GM06990 (cell line): ENCODE data around the gene KCNT1.

Experiments
- DNase-seq: peaks from one replicate; pipeline ENCODE4 v3.0.0-alpha.2; 2011; ENCODE audit not compliant: insufficient read length; ENCODE audit errors: extremely low read depth
- H3K27me3 ChIP-seq: replicated peaks from 2 replicates; pipeline ENCODE4 v1.6.0; 2011; ENCODE audit warnings: low read length; ENCODE audit not compliant: control insufficient read depth, insufficient read depth
- H3K36me3 ChIP-seq: 2 replicates; pipeline ENCODE4 v1.5.1; 2011; ENCODE audit warnings: low read length; ENCODE audit not compliant: control insufficient read depth, insufficient read depth
- H3K4me3 ChIP-seq: replicated peaks from 2 replicates; pipeline ENCODE4 v1.5.1; 2011; ENCODE audit warnings: low read depth, mild to moderate bottlenecking, control low read depth, low read length
- TF ChIP-seq, protein P1 (sequence below): IDR thresholded peaks from 2 replicates; pipeline ENCODE4 v1.5.1; 2011; ENCODE audit warnings: low read length, control low read depth, mild to moderate bottlenecking, inconsistent platforms; ENCODE audit not compliant: insufficient read depth, poor library complexity, severe bottlenecking

KCNT1 gene

GRCh38 chr9:135830496-135830895, 128.5 kb downstream of the KCNT1 start:
- no peak for DNase-seq
- Histone ChIP-seq H3K27me3 (no peaks in the 10 kb centered on the region), H3K4me3 (no peak overlapping the region), H3K36me3 (no peaks in the 10 kb centered on the region; the same call in 1 of the 2 replicates)
- TF ChIP-seq, protein P1, sequence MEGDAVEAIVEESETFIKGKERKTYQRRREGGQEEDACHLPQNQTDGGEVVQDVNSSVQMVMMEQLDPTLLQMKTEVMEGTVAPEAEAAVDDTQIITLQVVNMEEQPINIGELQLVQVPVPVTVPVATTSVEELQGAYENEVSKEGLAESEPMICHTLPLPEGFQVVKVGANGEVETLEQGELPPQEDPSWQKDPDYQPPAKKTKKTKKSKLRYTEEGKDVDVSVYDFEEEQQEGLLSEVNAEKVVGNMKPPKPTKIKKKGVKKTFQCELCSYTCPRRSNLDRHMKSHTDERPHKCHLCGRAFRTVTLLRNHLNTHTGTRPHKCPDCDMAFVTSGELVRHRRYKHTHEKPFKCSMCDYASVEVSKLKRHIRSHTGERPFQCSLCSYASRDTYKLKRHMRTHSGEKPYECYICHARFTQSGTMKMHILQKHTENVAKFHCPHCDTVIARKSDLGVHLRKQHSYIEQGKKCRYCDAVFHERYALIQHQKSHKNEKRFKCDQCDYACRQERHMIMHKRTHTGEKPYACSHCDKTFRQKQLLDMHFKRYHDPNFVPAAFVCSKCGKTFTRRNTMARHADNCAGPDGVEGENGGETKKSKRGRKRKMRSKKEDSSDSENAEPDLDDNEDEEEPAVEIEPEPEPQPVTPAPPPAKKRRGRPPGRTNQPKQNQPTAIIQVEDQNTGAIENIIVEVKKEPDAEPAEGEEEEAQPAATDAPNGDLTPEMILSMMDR: no peak

DNA sequence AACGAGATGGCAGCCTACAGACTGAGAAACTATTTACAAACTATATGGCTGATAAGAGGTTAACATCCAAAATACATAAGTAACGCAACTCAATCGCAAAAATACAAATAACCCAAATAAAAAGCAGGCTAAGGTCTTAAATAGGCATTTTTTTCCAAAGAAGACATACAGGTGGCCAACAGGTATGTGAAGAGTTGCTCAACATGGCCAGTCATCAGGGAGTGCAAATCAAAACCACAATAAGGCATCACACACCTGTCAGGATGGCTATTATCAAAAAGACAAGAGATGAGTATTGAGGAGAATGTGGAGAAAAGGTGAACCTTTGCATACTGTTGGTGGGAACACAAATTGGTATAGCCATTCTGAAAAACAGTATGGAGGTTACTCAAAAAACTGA, 131.9 kb downstream of the KCNT1 start:
- TF ChIP-seq, protein P1: no peak
- H3K36me3 ChIP-seq: no peaks in the 10 kb centered on the region; the same call in 1 of the 2 replicates
- no peak for DNase-seq

DNA sequence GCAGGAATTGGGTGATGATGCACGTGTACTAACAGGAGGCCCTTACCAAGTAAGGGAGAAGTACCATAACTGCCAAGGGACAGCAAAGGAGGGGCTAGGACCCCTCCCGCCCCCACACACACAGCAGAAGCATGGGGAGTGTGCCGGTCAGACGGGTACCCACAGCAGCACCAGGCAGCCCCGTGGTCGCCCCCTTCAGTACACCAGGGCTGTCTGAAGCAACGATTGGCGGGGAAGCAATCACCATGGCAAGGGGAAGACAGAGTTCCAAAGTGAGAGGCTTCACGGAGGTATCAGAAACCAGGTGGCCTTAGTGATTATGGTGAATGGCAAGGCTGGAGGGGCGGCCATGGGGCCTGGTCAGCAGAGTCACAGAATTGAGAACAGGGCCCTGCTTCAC, 133.1 kb downstream of the KCNT1 start:
- H3K36me3 ChIP-seq: no peaks in the 10 kb centered on the region; the same call in 1 of the 2 replicates
- TF ChIP-seq, protein P1: no peak
- no peak for DNase-seq

More for the DNA sequence above, 131.9 kb downstream of the KCNT1 start:
- H3K4me3 ChIP-seq: no peak overlapping the region
- H3K27me3 ChIP-seq: no peaks in the 10 kb centered on the region

DNA sequence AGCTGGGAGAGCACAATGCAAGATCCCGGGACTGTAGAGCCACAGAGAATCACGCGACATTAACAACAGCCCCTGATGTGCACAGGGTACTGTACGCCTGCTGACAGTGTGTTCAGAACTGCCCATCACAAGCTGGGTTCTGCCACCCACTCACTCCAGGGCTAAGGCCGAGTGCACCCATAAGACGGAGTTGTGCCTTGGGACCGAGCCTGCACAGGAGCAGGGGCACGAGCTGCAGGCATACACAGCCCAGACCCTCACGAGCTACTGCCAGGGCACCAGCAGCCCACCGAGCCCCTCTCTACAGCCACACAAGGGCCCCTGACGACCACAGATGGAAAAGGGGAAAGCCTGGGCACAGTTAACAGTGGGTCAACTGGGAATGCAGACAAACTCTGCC, 137.5 kb downstream of the KCNT1 start:
- TF ChIP-seq, protein P1: no peak
- H3K36me3 ChIP-seq: peaks cover 3% of the 10 kb centered on the region
- H3K27me3 ChIP-seq: no peaks in the 10 kb centered on the region
- H3K4me3 ChIP-seq: no peak overlapping the region
- DNase-seq: no peak

More for the DNA sequence above, 133.1 kb downstream of the KCNT1 start:
- no peaks in the 10 kb centered on the region for H3K27me3 ChIP-seq
- H3K4me3 ChIP-seq: no peak overlapping the region

DNA sequence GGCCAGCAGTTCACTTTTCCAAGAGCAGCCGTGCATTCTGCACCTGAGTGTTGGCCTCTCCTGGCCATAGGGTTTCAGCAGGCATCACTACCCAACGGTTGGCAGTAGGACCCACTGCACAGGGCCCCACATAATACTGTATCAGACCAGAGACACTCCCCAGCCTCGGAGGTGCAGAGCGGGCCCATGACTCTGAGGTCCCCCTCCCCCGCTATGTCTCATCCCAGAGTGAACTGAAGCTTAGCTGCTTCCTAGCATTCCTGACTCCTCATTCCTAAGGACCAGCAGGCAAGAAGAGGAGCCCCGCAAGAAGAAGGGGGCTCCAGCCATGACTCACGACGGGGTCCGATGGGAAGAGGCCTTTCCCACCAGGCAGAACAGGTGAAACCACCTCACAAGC, 138.1 kb downstream of the KCNT1 start:
- Histone ChIP-seq H3K36me3 (peaks cover 3% of the 10 kb centered on the region), H3K4me3 (no peak overlapping the region), H3K27me3 (no peaks in the 10 kb centered on the region)
- DNase-seq: no peak
- TF ChIP-seq, protein P1: no peak

GRCh38 chr9:135840539-135840938, 138.6 kb downstream of the KCNT1 start:
- no peak for DNase-seq
- TF ChIP-seq, protein P1: no peak
- Histone ChIP-seq H3K27me3 (no peaks in the 10 kb centered on the region), H3K4me3 (no peak overlapping the region), H3K36me3 (peaks cover 3% of the 10 kb centered on the region; the same call in 1 of the 2 replicates)
